HG03159 (cell line): Measurements from ENCODE around the gene PCGF5.
"Not testable (repeated sequence)": the region's sequence is repeated elsewhere in the genome, so short reads cannot be mapped to it uniquely, and the experiment has no call there.

Source experiments
- ATAC-seq: cut with Tn5 transposase; IDR thresholded peaks from one replicate; pipeline ENCODE4 v1.9.1; 2021; ENCODE audit warnings: mild to moderate bottlenecking, moderate library complexity; ENCODE audit not compliant: unreplicated experiment

PCGF5 gene

GRCh38 chr10:91208642-91209041, 11.8 kb upstream of the PCGF5 start:
- ATAC-seq = no peak

DNA sequence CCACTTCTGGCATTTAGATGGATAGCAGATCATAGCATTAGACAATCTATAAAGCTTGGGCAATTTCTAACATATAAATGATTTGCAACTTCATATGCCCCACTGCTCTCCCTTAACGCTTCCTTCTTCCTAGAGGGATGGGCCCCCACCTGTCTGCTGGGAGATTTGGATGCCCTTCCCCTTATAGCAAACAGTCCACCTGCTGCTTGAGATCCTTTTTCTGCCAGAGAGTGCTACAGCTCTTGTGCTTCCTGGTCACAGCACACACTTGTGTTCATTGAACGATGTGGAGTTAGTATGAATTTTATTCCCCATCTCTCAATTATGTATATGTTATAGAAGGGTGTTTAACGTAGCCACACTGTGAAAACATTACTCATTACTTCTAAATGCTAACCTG, 10.4 kb upstream of the PCGF5 start:
- no peak for ATAC-seq

GRCh38 chr10:91210435-91210834, 10.0 kb upstream of the PCGF5 start:
- ATAC-seq = peak; percentile 82

- ATAC-seq = no peak
Measured at GRCh38 chr10:91211675-91212074, 8.8 kb upstream of the PCGF5 start.

- ATAC-seq = no peak
Measured at GRCh38 chr10:91214911-91215310, 5.6 kb upstream of the PCGF5 start.

DNA sequence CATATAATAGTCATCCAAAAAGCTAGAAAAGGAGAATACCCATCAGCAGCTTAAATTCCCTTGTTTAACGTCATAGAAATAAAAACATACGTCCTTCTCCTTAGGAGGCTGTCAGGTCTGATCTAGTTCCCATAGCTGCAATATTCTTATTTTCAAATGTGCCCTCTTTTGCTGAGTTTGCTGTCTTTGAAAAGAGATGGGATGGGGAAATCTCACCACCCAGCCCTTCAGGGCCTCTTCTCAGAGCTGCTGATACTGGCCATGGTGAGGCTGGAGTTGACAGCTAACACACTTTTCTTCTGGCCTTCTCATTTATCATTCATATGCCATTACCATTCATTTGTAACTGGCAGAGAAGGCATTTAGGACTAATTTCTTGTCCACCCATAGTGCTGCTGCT, 5.1 kb upstream of the PCGF5 start:
- ATAC-seq = no peak

GRCh38 chr10:91219371-91220193, 881 bp upstream of the PCGF5 start:
- no peak for ATAC-seq

DNA sequence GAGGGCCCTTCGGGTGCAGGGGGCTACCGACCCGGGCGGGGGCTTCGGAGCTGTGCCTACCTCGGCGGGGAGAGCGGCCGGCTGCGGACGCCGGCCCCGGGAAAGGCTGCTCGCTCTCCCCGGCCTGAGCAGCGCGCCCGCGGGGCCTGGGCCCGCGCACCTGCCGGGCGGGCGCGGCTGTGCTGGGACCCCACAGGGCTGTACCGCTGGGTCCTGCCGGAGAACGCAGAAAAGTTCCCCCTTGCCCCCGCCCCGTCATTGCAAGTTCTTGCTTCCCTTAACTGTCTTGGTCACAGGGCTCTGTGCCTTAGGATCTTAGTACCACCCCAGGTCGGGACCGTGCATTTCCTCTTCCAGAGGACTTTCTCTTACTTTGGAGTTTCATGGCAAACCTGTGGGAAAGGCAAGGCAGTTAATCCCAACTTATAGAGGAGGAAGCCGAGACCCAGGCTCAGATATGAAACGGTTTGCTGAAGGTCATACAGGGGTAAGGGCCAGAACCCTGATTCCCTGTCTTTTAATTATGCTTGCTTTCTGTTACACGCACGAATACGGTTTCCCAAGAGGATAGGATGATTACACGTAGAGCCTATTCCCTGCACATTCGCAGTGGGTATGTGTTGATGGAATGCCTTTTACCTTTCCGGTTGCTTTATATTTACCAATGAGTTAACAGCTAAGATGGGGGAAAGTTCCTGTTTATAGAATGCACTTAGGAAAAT, 652 bp downstream of the PCGF5 start:
- peak; percentile 40 for ATAC-seq

DNA sequence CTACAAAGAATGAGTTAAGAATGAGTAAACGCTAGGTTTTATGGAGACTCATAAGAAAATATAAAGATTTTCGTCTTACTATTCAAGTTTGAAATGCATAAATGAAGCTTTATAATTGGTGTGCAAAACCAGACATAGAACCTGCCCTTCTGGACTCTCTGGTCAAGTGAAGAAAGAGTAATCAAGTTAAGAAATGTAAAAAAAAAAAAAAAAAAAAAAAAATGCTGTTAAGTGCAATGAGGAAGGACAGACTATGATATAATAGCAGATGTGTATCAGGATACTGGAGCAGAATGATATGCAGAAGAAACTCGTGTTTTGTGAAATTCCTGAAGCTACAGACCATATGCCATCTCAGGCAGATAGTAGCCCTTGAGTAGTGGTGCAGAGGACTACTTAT, 5.6 kb downstream of the PCGF5 start:
- ATAC-seq = no peak

- no peak for ATAC-seq
Measured at GRCh38 chr10:91227576-91227975, 7.1 kb downstream of the PCGF5 start.

- ATAC-seq = no peak
Measured at GRCh38 chr10:91229683-91230082, 9.2 kb downstream of the PCGF5 start.

DNA sequence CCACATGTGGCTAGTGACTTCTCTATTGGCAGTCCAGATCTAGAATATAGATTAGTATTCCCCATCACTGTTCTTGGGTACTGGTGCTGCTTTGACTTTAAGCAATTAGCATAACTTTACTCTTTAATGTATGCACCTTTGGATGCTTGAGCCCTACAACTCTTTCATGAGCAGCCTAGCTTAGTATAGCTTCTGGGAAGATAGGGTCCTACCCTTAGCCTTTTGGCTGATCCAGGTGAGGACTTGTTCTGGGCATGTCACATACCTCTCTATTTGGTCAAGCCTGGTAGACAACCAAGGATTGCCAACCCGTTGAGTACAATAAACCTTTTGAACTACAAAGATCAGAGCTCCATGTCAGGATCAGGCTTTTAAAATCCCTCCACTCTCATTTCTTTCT, 17.7 kb downstream of the PCGF5 start:
- no peak for ATAC-seq

- no peak for ATAC-seq
Measured at GRCh38 chr10:91239789-91240188, 19.3 kb downstream of the PCGF5 start.

DNA sequence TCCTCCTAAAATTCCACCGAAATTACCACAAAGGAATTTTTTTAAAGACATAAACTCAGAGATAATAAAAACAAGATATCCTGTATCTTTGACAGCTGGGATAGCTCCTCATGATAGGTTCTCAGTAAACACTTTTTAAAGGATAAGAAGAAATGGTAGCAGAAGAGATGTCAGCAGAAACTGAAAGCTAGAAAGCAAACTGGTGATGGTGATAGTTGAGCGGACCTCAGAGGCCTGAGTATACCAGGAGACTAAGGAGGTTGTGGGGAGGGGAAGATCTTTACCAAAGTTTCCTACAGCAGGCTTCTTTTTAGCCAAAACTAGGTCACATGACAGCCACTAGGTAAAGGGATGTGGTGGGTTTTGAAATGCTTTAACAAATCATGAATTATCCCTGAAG, 22.5 kb downstream of the PCGF5 start:
- no peak for ATAC-seq

DNA sequence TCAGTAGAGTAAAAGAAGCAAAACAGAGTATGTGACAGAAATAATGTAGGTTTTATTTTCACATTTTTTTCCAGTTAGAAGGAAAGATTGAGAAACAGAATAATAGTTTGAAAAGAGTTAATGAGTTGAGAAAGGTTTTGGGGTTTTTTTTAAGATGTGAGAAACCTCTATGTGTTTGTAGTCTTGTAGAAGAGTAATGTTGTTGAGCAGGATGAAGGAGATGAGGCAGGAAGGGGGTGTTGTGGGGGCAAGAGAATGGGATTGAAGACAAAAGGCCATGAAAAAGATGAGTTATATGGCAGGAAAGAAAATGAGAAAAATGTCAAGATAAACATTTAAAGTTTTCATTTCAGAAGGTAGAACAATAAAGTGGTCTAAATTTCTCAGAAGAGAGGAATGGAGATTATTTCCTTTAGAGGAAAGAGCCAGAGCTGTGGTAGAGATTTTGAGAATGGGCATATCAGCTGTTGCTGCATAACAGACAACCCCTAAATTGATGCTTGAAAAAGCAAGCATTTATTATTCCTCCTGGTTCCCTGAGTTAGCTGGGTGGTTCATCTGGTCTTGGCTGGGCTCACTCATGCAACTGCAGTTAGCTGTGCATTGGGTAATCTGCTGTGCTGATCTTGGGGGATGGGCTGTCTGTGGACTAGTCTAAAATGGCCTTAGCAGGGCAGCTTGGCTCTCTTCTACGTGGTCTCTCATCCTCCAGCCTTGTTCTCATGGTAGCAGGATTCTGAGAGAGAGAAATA, 27.1 kb downstream of the PCGF5 start:
- ATAC-seq = no peak

GRCh38 chr10:91249700-91250099, 29.2 kb downstream of the PCGF5 start:
- ATAC-seq = no peak

DNA sequence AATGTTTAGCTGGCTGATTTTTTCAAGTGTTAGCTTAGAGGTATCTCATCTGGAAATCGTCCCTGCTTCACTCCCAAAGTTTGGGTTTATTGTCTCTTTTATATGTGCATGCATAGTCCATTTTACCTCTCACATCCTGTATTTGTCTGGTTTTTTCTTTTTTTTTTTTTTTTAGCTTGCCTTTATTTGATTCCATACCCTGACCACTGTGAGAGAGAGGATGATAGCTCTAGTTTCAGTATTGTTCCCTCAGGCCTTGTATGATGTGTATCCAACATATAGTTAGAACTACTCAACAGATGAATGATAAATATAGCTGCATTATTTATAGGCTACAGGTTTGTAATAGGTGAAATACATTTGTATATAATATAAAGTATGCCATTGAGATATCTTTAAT, 29.9 kb downstream of the PCGF5 start:
- no peak for ATAC-seq

- ATAC-seq = peak; percentile 62
Measured at GRCh38 chr10:91251430-91252056, 31.1 kb downstream of the PCGF5 start.

- no peak for ATAC-seq
Measured at GRCh38 chr10:91253300-91253699, 32.8 kb downstream of the PCGF5 start.

DNA sequence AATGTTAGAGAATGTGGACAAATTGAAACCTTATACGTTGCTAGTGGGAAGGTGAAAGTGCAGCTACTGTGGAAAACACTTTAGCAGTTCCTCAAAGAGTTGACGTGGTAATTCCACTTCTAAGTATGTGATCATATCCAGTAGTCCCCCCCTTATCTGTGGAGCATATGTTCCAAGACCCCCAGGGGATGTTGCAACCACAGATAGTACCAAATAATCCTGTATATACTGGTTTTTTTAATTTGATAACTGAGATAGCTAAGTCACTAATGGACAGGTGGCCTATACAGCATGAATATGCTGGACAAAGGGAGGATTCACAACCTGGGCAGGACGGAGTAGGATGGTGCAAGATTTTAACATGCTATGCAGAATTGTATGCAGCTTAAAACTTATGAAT, 36.8 kb downstream of the PCGF5 start:
- no peak for ATAC-seq

GRCh38 chr10:91260417-91260816, 40.0 kb downstream of the PCGF5 start:
- ATAC-seq = not testable (repeated sequence)
